Endothelial cell (in vitro differentiated cells): ENCODE results near the gene SLC6A11. TPM values are rescaled to one million over a fixed set of nuclear protein-coding genes. Genes with fewer than 3 reads are reported as not detected.

ENCODE experiments used
- DNase-seq: peaks from one replicate; pipeline ENCODE4 v3.0.0; 2021; ENCODE audit warnings: low spot score
- H3K27ac Mint-ChIP-seq: one replicate; pipeline ENCODE4 v1.8.0; 2021; ENCODE audit warnings: mixed read lengths, inconsistent platforms; ENCODE audit not compliant: unreplicated experiment
- H3K27me3 Mint-ChIP-seq: one replicate; pipeline ENCODE4 v1.8.0; 2021; ENCODE audit warnings: mild to moderate bottlenecking, moderate library complexity, mixed read lengths, inconsistent platforms; ENCODE audit not compliant: unreplicated experiment
- H3K36me3 Mint-ChIP-seq: one replicate; pipeline ENCODE4 v1.8.0; 2021; ENCODE audit warnings: mild to moderate bottlenecking, low read depth, mixed read lengths, inconsistent platforms; ENCODE audit not compliant: unreplicated experiment
- H3K4me1 Mint-ChIP-seq: one replicate; pipeline ENCODE4 v1.8.0; 2021; ENCODE audit warnings: mild to moderate bottlenecking, mixed read lengths, inconsistent platforms; ENCODE audit not compliant: unreplicated experiment
- H3K4me3 Mint-ChIP-seq: one replicate; pipeline ENCODE4 v1.8.0; 2021; ENCODE audit warnings: mild to moderate bottlenecking, mixed read lengths, inconsistent platforms; ENCODE audit not compliant: unreplicated experiment
- H3K9me3 Mint-ChIP-seq: one replicate; pipeline ENCODE4 v1.8.0; 2021; ENCODE audit warnings: mixed read lengths, inconsistent platforms; ENCODE audit not compliant: unreplicated experiment
- total RNA-seq: library from RNA; stranded (reverse); fragmentation: NEBNext Ultra II Directional; extraction: Animal tissue kit (Norgen Biotek cat#: 25700); gene quantifications from one replicate; pipeline ENCODE4 v1.2.1, GENCODE V29; 2021; ENCODE audit not compliant: unreplicated experiment
- TF ChIP-seq, protein P1 (sequence below): fragments of 200-600 bp; sonication (generic); IDR thresholded peaks from one replicate; pipeline ENCODE4 v1.5.0; 2021; ENCODE audit warnings: antibody characterized with exemption; ENCODE audit not compliant: unreplicated experiment

SLC6A11 gene
- total RNA-seq, 1 donor from 2014 or later, result 0.15 TPM

DNA sequence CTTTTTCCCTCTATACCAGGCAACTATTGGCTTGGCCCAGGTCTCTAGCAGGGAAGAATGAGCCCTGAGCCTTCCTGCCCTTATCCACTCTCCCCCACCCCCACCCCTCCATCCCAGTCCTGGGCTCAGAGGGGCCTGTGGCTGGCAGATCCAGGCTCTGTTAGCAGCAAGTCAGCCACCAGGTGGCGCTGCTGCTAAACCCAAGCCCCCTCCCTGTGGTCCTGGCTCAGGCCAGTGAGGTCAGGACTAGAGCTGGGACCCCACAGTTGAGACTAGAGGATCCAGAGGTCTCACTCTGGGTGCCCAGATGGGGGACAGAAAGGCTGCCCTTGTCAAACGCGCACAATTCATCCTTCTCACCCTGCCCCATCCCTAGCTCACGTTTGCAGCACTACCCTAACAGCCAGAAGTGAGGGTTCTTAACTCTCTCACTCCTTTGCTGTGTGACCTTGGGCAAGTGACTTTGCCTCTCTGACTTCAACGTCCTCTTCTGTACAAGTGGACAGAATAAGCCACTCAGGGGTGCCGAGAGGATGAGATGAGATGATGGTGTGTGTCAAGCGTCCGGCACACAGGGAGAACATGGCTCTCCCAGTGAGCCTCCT lies 129.8 kb downstream of the SLC6A11 start:
- peak; percentile 85 for DNase-seq
- H3K27me3 Mint-ChIP-seq, result peaks cover 5% of the 10 kb centered on the region
- no peak overlapping the region for H3K27ac Mint-ChIP-seq
- H3K36me3 Mint-ChIP-seq, result no peaks in the 10 kb centered on the region
- TF ChIP-seq, protein P1, sequence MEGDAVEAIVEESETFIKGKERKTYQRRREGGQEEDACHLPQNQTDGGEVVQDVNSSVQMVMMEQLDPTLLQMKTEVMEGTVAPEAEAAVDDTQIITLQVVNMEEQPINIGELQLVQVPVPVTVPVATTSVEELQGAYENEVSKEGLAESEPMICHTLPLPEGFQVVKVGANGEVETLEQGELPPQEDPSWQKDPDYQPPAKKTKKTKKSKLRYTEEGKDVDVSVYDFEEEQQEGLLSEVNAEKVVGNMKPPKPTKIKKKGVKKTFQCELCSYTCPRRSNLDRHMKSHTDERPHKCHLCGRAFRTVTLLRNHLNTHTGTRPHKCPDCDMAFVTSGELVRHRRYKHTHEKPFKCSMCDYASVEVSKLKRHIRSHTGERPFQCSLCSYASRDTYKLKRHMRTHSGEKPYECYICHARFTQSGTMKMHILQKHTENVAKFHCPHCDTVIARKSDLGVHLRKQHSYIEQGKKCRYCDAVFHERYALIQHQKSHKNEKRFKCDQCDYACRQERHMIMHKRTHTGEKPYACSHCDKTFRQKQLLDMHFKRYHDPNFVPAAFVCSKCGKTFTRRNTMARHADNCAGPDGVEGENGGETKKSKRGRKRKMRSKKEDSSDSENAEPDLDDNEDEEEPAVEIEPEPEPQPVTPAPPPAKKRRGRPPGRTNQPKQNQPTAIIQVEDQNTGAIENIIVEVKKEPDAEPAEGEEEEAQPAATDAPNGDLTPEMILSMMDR, result peak; percentile 92
- no peak overlapping the region for H3K4me3 Mint-ChIP-seq
- H3K4me1 Mint-ChIP-seq, result no peaks in the 10 kb centered on the region
- H3K9me3 Mint-ChIP-seq, result no peaks in the 10 kb centered on the region

DNA sequence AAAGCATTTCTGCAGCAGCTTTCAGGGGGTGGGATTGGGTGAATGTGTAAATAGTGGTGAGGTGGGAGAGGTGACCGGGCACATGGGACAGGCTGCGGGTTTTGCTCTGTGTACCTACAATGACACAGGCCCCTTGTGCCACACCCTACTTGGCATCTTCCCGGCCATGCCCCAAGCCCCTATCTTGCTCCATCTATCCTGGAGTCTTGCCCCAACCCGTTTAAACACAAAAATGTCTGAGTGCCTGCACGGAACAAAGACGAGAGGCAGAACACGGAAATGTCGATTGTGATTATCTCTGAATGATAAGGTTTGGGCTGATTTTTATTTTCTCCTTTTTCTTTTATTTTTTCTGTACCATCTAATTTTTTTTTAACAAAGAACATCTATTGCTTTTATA lies 130.5 kb downstream of the SLC6A11 start:
- Mint-ChIP-seq H3K27me3 (peaks cover 8% of the 10 kb centered on the region), H3K4me1 (no peaks in the 10 kb centered on the region), H3K4me3 (no peak overlapping the region), H3K9me3 (no peaks in the 10 kb centered on the region), H3K36me3 (no peaks in the 10 kb centered on the region), H3K27ac (no peak overlapping the region)
- DNase-seq, result no peak
- TF ChIP-seq, protein P1, result no peak

DNA sequence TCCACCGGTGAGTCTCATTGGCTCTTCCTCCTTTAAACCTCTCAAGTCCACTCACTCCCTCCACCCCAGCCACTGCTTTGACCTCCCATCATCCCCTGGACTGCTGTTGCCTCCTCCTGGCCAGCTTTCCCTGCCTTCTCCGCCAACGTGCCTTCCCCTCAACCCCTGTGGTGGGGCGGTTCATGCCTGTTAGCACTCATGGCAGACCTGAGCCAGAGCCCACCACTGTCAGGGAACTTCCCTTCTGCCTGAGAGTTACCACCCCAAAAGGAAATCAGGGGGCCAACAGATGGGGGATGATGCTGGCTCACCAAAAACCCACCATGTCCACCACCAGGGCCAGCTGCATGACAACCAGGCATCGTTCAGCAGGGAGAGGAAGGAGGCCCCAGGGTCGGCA lies 132.3 kb downstream of the SLC6A11 start:
- Mint-ChIP-seq H3K4me1 (no peaks in the 10 kb centered on the region), H3K36me3 (no peaks in the 10 kb centered on the region), H3K27me3 (peaks cover 8% of the 10 kb centered on the region), H3K9me3 (no peaks in the 10 kb centered on the region), H3K27ac (no peak overlapping the region), H3K4me3 (no peak overlapping the region)
- no peak for DNase-seq
- TF ChIP-seq, protein P1, result no peak

DNA sequence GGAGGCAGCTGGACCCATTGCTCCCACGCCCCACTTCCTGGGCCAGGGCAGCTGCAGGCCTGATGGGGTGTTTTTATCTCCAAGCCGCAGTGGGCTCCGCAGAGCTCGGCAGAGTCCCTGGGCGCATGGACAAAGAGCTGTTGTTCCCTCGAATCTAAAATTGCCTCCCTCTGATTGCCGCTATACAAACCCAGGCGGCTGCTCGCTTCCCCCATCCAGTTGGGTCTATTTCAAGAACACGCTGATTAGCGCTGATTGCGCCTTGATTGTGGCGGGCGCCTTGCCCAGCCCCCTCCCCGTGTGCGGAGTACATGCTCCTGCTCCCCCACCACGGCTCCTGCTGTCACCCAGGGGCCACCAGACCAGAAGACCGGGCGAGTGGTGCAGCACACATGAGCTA lies 133.2 kb downstream of the SLC6A11 start:
- Mint-ChIP-seq H3K36me3 (no peaks in the 10 kb centered on the region), H3K27ac (no peak overlapping the region), H3K4me1 (no peaks in the 10 kb centered on the region), H3K9me3 (no peaks in the 10 kb centered on the region), H3K27me3 (peaks cover 5% of the 10 kb centered on the region), H3K4me3 (no peak overlapping the region)
- no peak for DNase-seq
- TF ChIP-seq, protein P1, result no peak

DNA sequence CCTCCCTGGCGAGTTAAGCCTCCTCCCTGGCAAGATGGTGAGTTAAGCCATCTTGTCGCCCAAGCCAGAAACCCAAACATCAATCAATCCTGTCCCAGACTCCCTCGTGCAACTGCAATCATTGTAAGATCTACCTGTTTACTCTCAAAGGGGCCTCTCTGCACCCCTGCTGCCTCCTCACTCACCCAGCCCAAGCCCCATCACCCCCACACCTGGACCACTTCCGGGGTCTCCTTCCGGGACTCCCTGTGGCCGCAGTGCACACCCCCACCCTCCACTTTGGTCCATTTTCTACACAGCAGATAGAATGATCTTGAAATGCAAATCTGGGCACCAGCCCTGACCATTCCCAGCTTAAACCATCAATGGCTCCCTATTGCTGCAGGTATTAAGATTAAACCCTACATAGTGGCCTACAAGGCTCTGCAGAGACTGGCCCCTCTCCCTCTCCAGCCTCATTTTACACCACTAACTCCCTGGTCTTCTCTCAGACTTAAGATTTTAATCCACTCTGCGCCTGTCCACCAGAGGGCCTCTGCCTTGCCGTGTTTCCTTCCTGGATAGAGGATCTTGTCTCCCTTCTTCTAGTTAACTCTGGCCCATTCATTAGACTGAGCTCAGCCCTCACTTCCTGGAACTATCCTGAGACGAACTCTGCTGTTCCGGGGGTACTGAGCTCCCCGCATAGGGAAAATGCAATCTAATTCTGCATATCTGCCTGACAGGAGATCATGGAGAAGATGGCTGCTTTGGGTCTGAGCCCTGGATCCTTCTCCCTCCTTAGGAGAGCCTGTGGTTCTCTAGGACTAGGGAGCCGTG lies 134.7 kb downstream of the SLC6A11 start:
- TF ChIP-seq, protein P1, result peak; percentile 46
- no peak overlapping the region for H3K4me3 Mint-ChIP-seq
- DNase-seq, result peak; percentile 37
- H3K27me3 Mint-ChIP-seq, result peaks cover 8% of the 10 kb centered on the region
- H3K9me3 Mint-ChIP-seq, result no peaks in the 10 kb centered on the region
- no peaks in the 10 kb centered on the region for H3K4me1 Mint-ChIP-seq
- H3K27ac Mint-ChIP-seq, result no peak overlapping the region
- H3K36me3 Mint-ChIP-seq, result no peaks in the 10 kb centered on the region
